Kasumi-1 (cell line): ENCODE data around the gene MYH9.
"Not testable (repeated sequence)": the region's sequence is repeated elsewhere in the genome, so short reads cannot be mapped to it uniquely, and the experiment has no call there.

Experiments used
- DNase-seq, 2 experiments: peaks; one replicate each; lab custom pipeline; 2025; lab: John Stamatoyannopoulos, UW

Gene MYH9

DNA sequence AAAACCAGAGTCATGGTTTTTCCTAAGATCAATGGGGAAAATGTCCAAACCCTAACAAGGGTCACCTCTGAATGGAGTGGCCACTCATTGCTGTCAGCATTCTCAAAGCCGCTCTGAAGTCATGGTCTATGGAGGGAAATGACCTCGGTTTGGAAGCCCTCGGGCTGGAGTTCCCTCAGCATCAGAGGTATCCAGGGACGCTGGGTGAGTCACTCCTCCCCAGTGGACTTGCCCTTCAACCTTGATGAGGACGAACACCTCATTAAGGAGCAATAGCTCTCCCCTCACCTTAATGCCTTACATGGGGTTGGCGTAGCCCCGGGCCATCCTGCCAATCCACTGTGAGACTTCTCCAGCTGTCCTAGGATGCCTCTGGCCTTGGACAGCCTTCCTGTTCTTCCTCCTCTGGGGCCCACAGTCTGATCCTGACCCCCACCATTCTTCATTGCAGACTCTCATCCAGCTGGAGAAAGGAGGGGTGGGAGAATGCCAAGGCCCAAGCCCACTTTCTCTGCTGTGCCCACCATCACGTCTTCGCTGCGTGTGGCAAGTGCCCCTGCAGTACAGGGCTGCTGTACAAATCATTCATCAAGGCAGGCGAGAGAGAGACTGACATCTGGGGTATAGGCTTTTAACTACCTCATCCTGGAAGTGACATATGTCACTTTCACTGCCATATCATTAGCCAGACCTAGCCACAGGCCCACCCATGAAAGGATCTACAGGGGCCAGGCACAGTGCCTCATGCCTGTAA is 25.4 kb upstream of the MYH9 start:
- no peak for DNase-seq

DNA sequence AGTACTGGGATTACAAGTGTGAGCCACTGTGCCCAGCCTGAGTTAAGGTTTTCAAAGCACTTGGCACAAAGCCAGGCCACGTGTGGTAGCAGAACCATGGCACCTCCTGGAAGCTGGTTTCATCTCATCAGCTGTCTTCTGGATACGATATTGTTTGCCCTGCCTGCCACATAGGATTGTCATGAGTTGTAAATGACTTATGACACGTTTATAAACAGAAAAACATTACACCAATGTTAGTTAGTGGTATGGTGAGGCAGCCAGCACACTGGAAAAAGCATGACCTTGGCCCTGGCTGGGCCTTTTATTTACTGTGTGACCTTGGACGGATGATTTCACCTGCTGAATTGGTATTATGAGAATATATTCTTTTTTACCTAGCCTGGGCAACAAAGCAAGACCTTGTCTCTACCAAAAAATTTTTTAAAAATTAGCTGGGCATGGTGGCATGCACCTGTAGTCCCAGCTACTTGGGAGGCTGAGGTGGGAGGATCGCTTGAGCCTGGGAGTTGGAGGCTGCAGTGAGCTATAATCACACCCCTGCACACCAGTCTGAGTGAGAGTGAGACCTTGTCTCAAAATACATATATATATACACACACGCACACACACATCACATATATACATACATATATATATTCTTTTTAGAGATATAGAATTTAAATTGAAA is 24.0 kb upstream of the MYH9 start:
- DNase-seq, result no peak

DNA sequence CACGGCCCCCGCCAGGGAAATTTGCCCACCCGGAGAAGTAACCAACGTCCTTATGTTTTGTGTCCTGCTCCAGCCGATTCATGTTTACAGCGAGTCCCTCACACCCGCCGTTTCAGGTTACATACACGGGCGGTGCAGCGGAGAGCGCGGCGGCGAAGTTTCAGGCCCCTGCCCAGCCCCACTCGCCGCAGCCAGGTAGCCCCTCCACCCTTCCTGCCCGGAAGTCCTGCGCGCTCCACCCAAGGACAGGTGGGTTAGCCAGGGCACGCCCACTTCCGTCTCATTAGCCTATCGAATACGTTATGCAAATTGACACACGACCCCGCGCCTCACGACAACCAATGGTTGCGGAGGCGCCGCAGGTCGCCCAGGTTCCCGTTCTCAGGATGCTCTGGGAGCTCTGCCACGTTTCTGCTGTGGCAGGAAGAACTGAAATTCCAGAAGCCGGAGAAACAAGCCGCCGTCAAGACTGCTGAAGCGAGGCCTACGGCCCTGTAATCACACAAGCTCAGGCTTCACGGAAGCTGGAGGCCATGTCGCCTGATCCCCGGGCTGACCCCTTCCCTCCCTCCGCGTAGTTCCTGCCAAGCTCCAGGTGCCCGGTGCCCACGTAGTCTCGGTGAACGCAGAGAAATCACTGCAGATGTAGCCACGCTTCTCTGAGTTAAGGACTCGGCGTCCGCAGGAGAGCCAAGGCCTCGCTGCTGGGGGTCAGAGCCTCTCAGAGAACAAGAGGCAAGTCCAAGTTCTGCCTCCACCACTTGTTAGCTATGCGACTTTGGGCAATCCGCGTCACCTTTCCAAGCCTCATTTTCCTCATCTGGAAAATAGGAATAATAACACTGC is 22.4 kb upstream of the MYH9 start:
- no peak for DNase-seq

DNA sequence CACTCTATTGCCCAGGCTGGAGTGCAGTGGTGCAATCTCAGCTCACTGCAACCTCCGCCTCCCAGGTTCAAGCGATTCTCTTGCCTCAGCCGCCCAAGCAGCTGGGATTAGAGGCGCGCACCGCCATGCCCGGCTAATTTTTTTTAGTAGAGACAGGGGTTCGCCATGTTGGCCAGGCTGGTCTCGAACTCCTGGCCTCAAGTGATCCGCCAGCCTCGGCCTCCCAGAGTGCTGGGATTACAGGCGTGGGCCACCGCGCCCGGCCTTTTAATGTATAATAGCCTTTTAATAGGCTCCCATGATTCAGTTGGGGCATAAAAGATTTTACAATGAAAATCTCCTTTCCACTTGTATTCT is 21.8 kb upstream of the MYH9 start:
- DNase-seq, result not testable (repeated sequence)

DNA sequence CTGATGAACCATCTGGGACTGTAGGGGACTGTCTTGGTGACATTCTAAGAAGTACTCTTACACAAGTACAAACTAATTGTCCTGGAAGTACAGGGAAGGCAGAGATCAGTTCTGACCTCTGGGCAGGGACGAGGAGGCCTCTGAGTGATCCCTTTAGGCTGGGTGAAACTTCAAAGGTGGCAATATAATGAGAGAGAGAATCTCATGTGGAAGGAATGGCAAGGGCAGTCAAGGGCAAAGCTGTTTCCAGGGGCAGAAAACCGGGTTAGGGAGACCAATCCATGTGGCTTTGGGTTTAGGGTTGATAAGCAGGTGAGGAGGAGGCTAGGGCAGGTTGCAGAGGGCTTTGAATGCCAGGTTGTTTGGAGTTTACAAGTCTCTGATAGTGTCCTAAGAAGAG is 21.3 kb upstream of the MYH9 start:
- DNase-seq, result no peak

DNA sequence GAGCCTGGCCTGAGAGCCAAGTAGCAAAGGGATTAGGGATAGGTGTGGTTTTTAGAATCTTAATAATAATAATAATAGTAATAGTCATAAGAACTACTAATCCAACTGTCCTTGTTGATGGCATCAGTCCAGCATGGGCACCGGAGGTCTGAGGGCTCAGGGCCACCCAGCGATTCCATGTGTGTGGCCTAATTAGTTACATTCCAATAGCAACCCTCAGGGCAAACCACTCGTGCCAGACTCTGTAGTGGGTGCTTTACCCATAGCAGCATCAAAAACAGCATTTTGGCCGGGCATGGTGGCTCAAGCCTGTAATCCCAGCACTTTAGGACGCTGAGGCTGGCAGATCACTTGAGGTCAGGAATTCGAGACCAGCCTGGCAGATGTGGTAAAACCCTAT is 19.0 kb upstream of the MYH9 start:
- no peak for DNase-seq

DNA sequence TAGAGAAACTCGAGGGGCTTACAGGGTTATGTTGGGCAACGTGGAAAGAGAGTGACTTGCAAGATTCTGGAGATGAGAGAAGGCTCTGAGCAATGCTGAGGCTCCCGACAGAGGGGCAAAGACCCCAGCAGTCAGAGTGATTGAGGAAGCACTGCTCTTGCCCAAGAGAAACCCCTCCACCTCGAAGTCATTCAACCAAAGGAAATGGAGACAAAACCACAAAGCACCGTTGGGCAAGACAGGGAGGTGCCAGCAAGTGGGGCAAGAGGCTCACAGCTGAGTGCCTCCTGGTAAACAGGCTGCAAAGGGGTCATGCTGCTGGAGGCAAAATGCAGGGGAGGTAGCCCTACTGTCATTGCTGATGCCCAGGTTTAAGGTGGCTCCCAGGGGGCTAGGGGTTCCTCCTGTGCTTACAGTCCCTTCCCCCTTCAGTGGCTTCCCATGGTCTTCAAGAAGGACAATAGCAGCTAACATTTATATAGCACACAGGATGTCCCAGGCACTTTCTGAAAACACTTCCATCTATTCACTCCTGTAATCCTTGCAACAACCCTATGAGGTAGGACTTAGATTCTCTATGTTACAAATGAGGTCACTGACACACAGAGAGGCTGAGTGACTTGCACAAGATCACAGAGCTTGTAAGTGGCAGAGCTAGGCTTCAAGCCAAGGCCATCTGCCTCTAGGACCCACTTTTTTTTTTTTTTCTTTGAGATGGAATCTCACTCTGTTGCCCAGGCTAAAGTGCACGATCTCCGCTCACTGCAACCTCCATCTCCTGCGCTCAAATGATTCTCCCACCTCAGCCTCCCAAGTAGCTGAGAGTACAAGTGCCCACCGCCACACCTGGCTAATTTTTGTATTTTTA is 18.1 kb upstream of the MYH9 start:
- DNase-seq, result peak; percentile 94 to 95

DNA sequence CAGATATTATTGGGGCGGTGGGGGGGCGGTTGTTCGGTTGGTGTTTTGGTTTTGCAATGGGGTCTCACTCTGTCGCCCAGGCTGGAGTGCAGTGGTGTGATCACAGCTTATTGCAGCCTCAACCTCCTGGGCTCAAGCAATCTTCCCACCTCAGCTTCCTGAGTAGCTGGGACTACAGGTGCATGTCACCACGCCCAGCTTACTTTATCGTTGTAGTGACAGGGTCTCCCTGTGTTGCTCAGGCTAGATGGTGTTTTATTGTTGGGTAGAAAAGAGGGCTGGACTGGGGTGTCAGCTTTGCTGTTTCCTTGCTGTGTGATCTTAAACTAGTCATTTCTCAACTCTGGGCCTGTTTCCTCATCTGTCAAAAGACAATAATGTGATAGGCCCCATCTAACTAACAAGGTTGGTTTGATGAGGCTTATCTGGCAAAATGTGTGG is 17.5 kb upstream of the MYH9 start:
- DNase-seq, result peak; percentile 83 to 91

DNA sequence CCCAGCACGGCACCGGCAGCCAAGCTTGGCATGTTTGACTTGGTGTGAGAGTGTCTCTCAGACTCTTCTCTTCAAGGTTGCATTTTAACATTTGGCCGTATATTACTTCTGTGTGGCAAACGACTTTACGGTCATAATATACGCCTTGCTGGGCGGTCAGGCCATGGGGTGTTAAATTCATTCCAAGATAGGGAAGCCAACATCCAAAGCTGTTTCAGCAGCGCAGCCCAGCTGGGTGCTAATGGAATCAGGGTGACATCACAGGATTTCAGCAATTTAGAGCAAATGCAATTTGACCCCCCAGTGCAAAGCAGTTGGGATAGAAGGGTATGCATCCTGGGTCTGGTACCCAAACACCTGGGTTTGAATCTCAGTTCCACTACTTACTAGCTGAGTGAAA is 16.7 kb upstream of the MYH9 start:
- no peak for DNase-seq

DNA sequence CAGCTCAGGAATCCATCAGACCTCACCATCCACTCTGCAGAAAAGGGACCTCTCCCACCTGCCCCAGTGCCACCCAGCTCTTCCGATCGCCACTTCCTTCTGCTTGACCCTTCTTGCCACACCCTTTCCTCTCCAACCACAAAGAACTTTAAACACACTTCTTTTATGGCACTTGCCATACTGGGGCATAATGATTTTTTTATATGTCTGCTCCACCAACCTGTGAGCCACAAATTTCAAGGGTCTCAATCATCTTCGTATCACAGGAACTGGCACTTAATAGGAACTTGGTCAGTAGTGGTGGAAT is 11.7 kb upstream of the MYH9 start:
- no peak for DNase-seq

DNA sequence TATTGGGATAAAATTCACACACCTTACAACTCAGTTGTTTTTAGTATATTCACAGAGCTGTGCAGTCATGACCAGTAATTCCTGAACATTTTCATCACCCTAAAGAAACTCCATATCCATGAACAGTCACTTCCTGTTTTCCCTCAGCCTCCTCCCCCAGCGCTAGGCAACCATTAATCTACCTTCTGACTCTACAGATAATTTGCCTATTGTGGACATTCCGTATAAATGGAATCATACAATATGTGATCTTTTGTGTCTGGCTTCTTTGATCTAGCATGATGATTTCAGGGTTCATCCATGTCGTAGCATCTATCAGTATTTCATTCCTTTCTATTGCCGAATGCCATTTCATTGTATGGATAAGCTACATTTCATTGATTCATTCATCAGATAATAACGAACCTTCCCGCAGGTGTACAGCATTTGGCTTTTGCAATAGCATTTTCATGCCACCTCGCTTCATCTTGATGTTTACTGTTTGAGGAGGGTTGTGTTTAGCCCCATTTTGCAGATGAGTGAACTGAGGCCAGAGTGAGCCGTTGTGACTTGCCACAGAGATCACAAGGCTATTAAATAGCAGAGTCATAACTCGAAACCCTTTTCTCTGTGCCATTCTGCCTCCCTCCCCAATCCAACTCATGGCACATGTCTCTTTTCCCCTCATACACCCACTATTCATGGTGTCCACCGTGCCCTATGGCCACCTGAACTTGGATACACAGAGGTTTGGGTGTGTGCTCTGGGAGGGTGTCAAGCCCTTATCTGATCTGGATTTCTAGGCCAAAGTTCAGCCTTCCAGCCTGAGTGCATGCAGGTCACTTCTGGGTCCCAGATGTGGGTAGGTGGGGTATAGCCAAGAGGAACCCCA is 11.1 kb upstream of the MYH9 start:
- DNase-seq, result no peak

DNA sequence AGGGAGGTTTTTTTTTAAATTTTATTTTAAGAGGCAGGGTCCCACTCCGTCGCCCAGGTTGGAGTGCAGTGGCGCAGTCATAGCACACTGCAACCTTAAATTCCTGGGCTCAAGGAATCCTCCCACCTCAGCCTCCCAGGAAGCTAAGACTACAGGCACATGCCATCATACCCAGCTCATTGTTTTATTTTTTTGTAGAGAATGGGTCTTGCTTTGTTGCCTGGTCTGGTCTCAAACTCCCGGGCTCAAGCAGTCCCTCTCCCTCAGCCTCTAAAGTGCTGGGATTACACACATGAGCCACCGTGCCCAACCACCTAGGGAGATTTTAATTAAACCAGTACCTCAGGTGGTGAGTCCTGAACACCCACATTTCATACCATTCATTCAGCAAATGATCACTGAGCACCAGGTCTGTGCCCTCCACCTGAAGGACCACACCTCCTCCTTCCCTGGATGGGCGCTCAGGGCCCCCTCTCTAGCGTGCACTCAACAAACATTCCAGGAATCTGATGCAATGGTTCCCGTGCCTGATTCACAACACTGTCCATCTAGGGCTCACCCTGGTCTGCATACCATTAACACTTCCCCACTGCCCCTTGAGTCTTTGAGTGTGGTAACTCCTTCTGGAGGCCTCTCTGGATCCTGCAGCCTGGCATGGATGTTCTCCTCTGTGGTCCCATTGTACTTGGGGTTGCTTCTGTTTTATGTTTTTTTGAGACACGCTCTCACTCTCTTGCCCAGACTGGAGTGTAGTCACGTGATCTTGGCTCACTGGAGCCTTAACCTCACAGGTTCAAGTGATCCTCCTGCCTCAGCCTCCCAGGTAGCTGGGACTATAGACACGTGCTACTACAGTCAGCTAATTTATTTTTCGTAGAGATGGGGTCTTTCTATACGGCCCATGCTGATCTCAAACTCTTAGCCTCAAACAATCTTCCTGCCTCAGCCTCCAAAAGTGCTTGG is 9.6 kb upstream of the MYH9 start:
- no peak for DNase-seq

DNA sequence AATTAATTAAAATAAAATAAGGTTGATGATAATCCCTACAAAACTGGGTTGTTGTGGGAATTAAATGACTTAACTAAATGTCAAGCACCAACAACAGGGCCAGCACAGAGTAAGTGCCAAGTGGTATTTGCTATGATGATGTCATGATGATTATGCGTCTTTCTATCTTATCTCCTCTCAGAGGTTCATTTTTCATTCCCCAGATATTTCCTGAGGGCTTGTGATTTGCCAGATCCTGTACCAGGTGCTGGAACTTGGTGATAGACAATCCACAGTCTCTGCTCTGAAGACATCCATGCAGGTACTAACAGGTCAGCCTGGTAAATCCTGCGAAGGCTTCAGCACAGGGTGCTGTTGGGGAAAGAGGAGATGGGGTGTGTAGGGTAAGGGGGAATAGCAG is 8.1 kb upstream of the MYH9 start:
- no peak for DNase-seq

DNA sequence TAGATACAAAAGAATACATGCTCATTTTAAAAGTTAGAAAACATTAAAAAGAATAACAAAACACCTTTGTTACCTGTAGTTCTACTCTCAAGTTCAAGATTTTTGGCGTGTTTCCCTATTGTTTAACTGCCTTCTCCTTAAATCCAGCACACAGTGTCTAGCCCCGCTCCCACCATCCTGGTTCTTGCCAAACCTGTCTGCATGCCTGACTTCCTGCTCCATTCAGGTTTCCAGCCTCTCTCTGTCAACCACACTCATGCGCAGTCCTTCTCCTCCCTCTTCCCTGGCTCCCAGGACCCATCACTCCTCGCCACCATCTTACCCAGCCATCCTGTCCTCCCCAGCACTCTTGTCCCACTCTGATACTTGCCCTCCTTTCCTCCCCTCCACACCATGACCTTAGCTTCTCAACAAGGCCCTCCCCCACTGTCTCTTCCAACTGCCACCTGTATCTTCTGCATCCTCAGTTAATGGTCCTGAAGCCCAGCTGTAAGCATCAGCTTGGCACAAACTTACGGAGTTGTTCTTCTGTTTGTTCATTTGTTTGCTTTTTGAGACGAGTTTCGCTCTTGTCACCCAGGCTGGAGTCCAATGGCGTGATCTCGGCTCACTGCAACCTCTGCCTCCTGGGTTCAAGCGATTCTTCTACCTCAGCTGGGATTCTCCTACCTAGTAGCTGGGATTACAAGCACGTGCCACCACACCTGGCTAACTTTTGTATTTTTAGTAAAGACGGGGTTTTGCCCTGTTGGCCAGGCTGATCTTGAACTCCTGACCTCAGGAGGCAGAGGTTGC is 7.5 kb upstream of the MYH9 start:
- DNase-seq, result no peak

DNA sequence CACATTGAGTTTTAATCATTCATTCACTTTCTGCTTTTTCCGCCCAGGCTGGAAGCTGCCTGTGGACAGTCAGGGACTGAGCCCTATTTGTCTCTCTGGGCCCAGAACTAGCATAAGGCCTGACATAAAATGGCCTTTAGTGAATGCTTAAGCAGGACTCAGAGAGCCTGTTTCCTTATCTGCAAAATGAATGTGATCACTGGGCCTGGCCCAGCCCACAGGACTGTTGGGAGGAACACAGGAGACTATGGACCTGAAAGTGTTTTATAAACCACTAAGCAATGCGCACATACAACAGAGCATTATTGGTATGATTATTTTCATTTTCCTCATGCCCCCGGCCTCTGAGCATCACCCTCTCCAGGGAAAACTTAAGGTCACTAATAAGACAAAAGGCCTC is 3.9 kb upstream of the MYH9 start:
- no peak for DNase-seq

DNA sequence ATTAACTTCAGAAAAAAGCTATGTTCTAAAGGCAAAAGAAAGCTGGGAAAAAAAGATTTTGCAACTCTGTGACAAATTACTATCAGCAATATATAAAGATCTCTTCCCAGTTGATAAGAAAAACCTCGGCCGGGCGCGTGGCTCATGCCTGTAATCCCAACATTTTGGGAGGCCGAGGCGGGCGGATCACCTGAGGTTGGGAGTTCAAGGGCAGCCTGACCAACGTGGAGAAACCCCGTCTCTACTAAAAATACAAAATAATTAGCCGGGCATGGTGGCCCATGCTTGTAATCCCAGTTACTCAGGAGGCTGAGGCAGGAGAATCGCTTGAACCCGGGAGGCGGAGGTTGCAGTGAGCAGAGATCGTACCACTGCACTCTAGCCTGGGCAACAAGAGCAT is 1.4 kb upstream of the MYH9 start:
- DNase-seq, result not testable (repeated sequence)

DNA sequence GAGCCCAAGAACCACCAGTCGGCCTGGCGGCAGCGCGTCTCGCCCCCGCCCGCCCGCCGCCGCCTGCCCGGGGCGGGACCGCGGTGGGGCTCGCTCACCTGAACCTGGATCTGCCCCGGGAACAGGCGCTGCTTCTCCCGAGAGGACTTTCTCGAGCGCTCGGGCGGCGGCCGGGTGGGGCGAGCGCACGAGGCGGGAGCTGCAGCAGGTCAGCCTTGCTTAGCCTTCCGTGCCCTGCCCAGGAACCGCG is 133 bp downstream of the MYH9 start:
- no peak for DNase-seq

DNA sequence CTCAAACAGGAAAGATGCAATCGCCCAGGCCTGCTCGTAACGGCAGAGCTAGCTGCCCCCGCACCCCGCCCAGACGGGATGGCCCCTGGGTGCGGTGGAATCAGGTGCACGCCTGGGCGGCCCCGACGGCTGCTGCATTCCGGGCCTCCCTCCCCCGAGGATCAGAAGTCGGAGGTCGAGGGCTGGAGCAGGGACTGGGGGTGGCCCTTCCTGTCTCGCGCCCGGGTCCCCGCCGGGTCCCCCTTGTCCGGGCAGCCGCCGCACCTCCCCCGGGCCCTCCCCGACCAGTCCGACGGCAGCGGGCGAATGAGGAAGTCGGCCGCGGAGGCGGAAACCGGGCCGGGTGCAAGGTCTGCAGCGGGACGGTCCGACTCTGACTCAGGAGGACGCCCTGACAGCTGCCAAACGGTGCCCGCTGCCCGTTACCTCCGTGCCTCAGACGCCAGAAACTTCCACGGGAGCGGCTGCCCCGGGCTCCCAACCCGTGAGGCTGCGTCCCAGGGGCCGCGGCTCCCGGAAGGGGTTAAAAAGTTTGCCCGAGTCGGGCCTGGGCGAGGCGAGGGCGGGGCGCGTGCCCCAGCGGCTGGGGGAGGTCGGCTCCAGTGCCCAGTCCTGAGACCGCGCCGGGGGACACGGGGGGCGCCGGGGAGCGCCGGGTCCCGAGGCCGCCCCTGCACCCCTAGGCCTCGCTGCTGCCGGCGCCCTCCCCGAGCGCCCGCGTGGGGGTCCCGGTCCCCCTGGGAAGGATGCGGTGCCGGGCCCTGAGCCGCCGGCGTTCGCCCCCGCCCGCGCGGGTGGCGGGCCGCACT is 663 bp downstream of the MYH9 start:
- DNase-seq, result peak; percentile 54 to 59
